Testis (tissue), 3 donors: Measurements from ENCODE around the gene CDC42. TPM values are rescaled to one million over a fixed set of nuclear protein-coding genes. Genes with fewer than 3 reads are reported as not detected.
A peak's percentile ranks its signal among the peaks of the same experiment; 100 is the strongest.

Experiments used
- DNase-seq: peaks from one replicate; pipeline ENCODE4 v3.0.0-alpha.2; 2019
- H3K27ac ChIP-seq, 2 donors: fragments of 200-600 bp; sonication (generic); one replicate each; pipeline ENCODE4 v1.5.1; 2019
- H3K27me3 ChIP-seq: fragments of 200-600 bp; sonication (generic); one replicate; pipeline ENCODE4 v1.5.1; 2019
- H3K36me3 ChIP-seq: fragments of 200-600 bp; sonication (generic); one replicate; pipeline ENCODE4 v1.5.1; 2017; ENCODE audit warnings: low read depth; ENCODE audit errors: missing control alignments
- H3K4me1 ChIP-seq: fragments of 200-600 bp; sonication (generic); one replicate; pipeline ENCODE4 v1.5.1; 2019
- H3K4me3 ChIP-seq, 2 donors: fragments of 200-600 bp; sonication (generic); one replicate each; pipeline ENCODE4 v1.5.1; 2017 to 2019
- H3K9me3 ChIP-seq: fragments of 200-600 bp; sonication (generic); one replicate; pipeline ENCODE4 v1.5.1; 2017
- POLR2A ChIP-seq: fragments of 450-650 bp; IDR thresholded peaks from one replicate; pipeline ENCODE4 v1.6.1; 2017; ENCODE audit warnings: antibody characterized with exemption, mild to moderate bottlenecking, moderate library complexity
- WGBS, 2 donors: methylation state at CpG; one replicate each; pipeline ENCODE4 v1.1.5; 2018; 5-methylcytosine and 5-hydroxymethylcytosine counted together
- intact Hi-C: fragments of 100-400 bp; cut with DNase I; formaldehyde crosslinking; loops from one replicate; pipeline ENCODE4 v1.15.1; 2023; ENCODE audit warnings: low total_unique reads
- polyA plus RNA-seq: library from polyadenylated mRNA; stranded (reverse); fragments of 350-450 nt; fragmentation: Illumina TruSeq; extraction: RNeasy Lipid Tissue Mini Kit (QIAGEN cat#74804); gene quantifications from one replicate; pipeline ENCODE4 v1.2.3, GENCODE V29; 2014; ENCODE audit warnings: low read depth, low replicate concordance; ENCODE audit not compliant: insufficient read depth
- total RNA-seq, 2 donors: library from RNA; depleted of rRNA; stranded (reverse); fragments of >200 nt; gene quantifications; one replicate each; pipeline ENCODE4 v1.2.3, GENCODE V29; 2016
- TF ChIP-seq, protein P1 (sequence below), 3 experiments: fragments of 450-650 bp in 2 of 3; fragments of 200-600 bp in 1 of 3; sonication (generic) in 1 of 3; IDR thresholded peaks; one replicate each; pipeline ENCODE4 v1.5.1; 2016 to 2019; ENCODE audit warnings: antibody characterized with exemption in 3 of 3, mild to moderate bottlenecking in 2 of 3, moderate library complexity in 1 of 3

Gene CDC42
- total and polyA plus RNA-seq, 3 donors from 2014 or later = 139 to 152 (median 147) TPM

GRCh38 chr1:22131062-22131461 lies 78.6 kb downstream of the CDC42 start:
- Histone ChIP-seq H3K4me3 (no peak overlapping the region), H3K36me3 (no peaks in the 10 kb centered on the region), H3K9me3 (no peaks in the 10 kb centered on the region), H3K27ac (no peak overlapping the region), H3K27me3 (no peaks in the 10 kb centered on the region), H3K4me1 (no peaks in the 10 kb centered on the region)
- intact Hi-C loops = no loop called here
- DNase-seq = no peak
- WGBS, 2 donors = 89 to 100% methylated on average over 2 to 4 of the region's 4 CpGs
- TF ChIP-seq, protein P1, sequence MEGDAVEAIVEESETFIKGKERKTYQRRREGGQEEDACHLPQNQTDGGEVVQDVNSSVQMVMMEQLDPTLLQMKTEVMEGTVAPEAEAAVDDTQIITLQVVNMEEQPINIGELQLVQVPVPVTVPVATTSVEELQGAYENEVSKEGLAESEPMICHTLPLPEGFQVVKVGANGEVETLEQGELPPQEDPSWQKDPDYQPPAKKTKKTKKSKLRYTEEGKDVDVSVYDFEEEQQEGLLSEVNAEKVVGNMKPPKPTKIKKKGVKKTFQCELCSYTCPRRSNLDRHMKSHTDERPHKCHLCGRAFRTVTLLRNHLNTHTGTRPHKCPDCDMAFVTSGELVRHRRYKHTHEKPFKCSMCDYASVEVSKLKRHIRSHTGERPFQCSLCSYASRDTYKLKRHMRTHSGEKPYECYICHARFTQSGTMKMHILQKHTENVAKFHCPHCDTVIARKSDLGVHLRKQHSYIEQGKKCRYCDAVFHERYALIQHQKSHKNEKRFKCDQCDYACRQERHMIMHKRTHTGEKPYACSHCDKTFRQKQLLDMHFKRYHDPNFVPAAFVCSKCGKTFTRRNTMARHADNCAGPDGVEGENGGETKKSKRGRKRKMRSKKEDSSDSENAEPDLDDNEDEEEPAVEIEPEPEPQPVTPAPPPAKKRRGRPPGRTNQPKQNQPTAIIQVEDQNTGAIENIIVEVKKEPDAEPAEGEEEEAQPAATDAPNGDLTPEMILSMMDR (IDR thresholded peaks at IDR 0.05) = no peak
- TF ChIP-seq POLR2A = no peak

DNA sequence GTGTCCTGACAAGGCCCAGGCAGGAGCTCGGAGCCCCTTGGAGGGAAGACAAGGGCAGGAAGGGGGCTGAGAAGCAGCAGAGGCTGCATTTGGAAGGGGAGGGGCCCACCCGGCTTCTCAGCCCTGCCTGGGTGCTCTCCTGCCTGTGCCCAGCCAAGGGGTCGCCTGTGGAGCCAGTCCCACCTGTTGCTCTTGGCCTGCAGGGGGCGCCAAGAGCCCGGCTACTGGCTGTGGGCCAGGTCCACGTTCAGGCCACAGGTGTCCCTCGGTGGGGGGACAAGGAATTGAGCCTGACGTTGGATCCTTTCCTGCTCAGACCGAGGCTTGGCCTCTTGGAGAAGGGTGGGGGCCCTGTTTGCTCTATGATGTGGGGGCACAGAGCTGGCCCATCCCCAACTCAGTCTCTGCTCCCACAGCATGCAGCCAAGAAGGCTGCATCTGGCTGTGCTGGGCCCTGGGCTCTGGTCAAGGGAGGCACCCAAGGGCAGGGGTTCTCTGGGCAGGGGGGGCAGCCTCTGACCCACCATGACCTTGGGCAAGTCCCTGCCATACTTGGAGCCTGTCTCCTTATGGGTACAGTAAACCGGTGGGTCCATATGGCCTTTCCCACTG lies 79.5 kb downstream of the CDC42 start:
- WGBS, 2 donors = 37 to 63% methylated on average over 2 to 10 of the region's 10 CpGs
- peak; percentile 49 for DNase-seq
- Histone ChIP-seq H3K27me3 (no peaks in the 10 kb centered on the region), H3K27ac (no peak overlapping the region), H3K36me3 (no peaks in the 10 kb centered on the region), H3K4me1 (no peaks in the 10 kb centered on the region), H3K9me3 (no peaks in the 10 kb centered on the region), H3K4me3 (no peak overlapping the region)
- intact Hi-C loops = no loop called here
- TF ChIP-seq, protein P1 (IDR thresholded peaks at IDR 0.05) = peak; percentile 53 to 73 (median 62)
- no peak for TF ChIP-seq POLR2A

GRCh38 chr1:22132517-22133235 lies 80.2 kb downstream of the CDC42 start:
- Histone ChIP-seq H3K27ac (no peak overlapping the region), H3K4me3 (no peak overlapping the region), H3K9me3 (no peaks in the 10 kb centered on the region), H3K4me1 (peaks cover 4% of the 10 kb centered on the region), H3K36me3 (no peaks in the 10 kb centered on the region), H3K27me3 (no peaks in the 10 kb centered on the region)
- DNase-seq = no peak
- 75 to 84% methylated on average over 11 to 15 of the region's 15 CpGs for WGBS, 2 donors
- no peak for TF ChIP-seq POLR2A
- TF ChIP-seq, protein P1 (IDR thresholded peaks at IDR 0.05) = no peak
- intact Hi-C loops = no loop called here

DNA sequence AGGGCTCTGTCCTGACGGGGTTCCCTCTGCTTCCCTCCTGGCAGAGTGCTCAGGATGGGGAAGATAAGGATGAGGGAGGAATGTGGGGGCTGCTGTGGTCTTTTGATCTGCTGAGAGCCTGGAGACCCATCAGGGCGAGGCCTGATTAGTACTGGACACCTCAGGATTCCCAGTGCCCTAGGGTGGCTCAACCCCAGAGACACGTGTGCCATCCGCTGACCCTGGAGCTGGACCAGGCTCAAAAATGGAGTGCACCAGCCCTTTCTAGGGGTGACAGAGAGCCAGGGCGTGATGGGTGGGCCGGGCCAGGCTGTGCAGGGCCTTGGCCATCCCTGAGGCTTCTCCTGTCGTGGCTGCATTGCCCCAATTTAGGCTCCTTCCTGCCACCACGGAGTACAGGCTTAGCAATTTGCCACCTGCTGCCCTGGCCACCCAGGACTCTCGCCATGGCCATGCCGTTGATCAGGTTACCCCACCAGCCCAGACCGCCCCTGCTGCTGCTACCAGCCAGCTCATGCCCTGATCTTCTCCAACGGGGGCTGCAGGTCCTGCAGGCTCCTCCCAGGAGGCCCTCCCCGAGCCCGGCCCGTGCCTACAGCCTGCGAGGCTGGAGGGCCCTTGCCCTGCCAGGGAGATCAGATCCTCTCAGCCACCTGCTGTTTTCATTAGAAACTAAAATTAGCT lies 80.9 kb downstream of the CDC42 start:
- WGBS, 2 donors = 77 to 96% methylated on average over 4 to 16 of the region's 16 CpGs
- no peaks in the 10 kb centered on the region for H3K9me3 ChIP-seq
- H3K27ac ChIP-seq = no peak overlapping the region
- H3K27me3 ChIP-seq = no peaks in the 10 kb centered on the region
- no peak for DNase-seq
- H3K4me1 ChIP-seq = peaks cover 4% of the 10 kb centered on the region
- no peak overlapping the region for H3K4me3 ChIP-seq
- TF ChIP-seq POLR2A = no peak
- TF ChIP-seq, protein P1 (IDR thresholded peaks at IDR 0.05) = no peak
- intact Hi-C loops = no loop called here
- H3K36me3 ChIP-seq = no peaks in the 10 kb centered on the region
